Fibroblast of lung (primary cell): Measurements from ENCODE around the gene KIF13A. TPM values are rescaled to one million over a fixed set of nuclear protein-coding genes. Genes with fewer than 3 reads are reported as not detected.
"Not testable (repeated sequence)": the region's sequence is repeated elsewhere in the genome, so short reads cannot be mapped to it uniquely, and the experiment has no call there.

ENCODE experiments used
- DNase-seq, 2 donors: peaks; one replicate each; pipeline versions ENCODE4 v3.0.0 to v3.0.0-alpha.2; 2010; ENCODE audit warnings: low read depth in 2 of 2
- H2AFZ ChIP-seq: 2 replicates; pipeline ENCODE4 v1.5.1; 2012; ENCODE audit warnings: low read length, control low read depth, inconsistent platforms
- H3K27ac ChIP-seq: 2 replicates; pipeline ENCODE4 v1.5.1; 2011; ENCODE audit warnings: low read length, control low read depth; ENCODE audit not compliant: insufficient read depth
- H3K27me3 ChIP-seq: 2 replicates; pipeline ENCODE4 v1.5.1; 2011; ENCODE audit warnings: mild to moderate bottlenecking, low read length; ENCODE audit not compliant: control insufficient read depth, insufficient read depth
- H3K36me3 ChIP-seq: 2 replicates; pipeline ENCODE4 v1.5.1; 2011; ENCODE audit warnings: low read length; ENCODE audit not compliant: control insufficient read depth, insufficient read depth
- H3K4me1 ChIP-seq: 2 replicates; pipeline ENCODE4 v1.5.1; 2011; ENCODE audit warnings: low read length; ENCODE audit not compliant: control insufficient read depth, insufficient read depth; ENCODE audit errors: extremely low read depth
- H3K4me2 ChIP-seq: 2 replicates; pipeline ENCODE4 v1.5.1; 2011; ENCODE audit warnings: low read length, control low read depth; ENCODE audit not compliant: insufficient read depth; ENCODE audit errors: extremely low read depth
- H3K4me3 ChIP-seq, 4 experiments: fragments of 200-600 bp in 1 of 4; sonication (generic) in 1 of 4; replicated peaks in 1 of 4; 2 replicates each; pipeline ENCODE4 v1.5.1; 2011 to 2016; ENCODE audit warnings: low read length in 4 of 4, low read depth in 3 of 4, mild to moderate bottlenecking in 3 of 4, control low read depth in 2 of 4, inconsistent platforms in 1 of 4, mixed read lengths in 1 of 4; ENCODE audit not compliant: insufficient read depth in 1 of 4; ENCODE audit errors: control extremely low read depth in 1 of 4
- H3K79me2 ChIP-seq: 2 replicates; pipeline ENCODE4 v1.5.1; 2012; ENCODE audit warnings: mild to moderate bottlenecking, low read length, inconsistent platforms; ENCODE audit not compliant: control insufficient read depth, insufficient read depth
- H3K9ac ChIP-seq: 2 replicates; pipeline ENCODE4 v1.5.1; 2011; ENCODE audit warnings: mild to moderate bottlenecking, low read length, control low read depth; ENCODE audit not compliant: insufficient read depth
- H3K9me3 ChIP-seq: 2 replicates; pipeline ENCODE4 v1.5.1; 2012; ENCODE audit warnings: low read depth, low read length; ENCODE audit not compliant: control insufficient read depth, insufficient read depth
- H4K20me1 ChIP-seq: 2 replicates; pipeline ENCODE4 v1.5.1; 2011; ENCODE audit warnings: low read length; ENCODE audit not compliant: control insufficient read depth, insufficient read depth; ENCODE audit errors: extremely low read depth
- EZH2 ChIP-seq: IDR thresholded peaks from 2 replicates; pipeline ENCODE4 v1.5.1; 2012; ENCODE audit warnings: low read length, control low read depth, mild to moderate bottlenecking; ENCODE audit errors: missing control alignments
- polyA plus RNA-seq, 2 donors: library from polyadenylated mRNA; depleted of rRNA in 1 of 2; stranded (reverse) in 1 of 2; unstranded in 1 of 2; fragments of >200 nt; gene quantifications; 2 replicates each; pipeline ENCODE4 v1.2.1, GENCODE V29; 2011 to 2012; ENCODE audit warnings: missing spikeins in 1 of 2
- total RNA-seq: library from RNA; depleted of rRNA; stranded (reverse); fragments of >200 nt; gene quantifications from 2 replicates; pipeline ENCODE4 v1.2.1, GENCODE V29; 2014
- TF ChIP-seq, protein P1 (sequence below), 2 donors: IDR thresholded peaks in 1 of 2; conservative IDR thresholded peaks in 1 of 2; 1 replicate in 1 of 2; 2 replicates in 1 of 2; pipeline ENCODE4 v1.5.1; 2011 to 2012; ENCODE audit warnings: low read length in 2 of 2, control low read depth in 1 of 2, inconsistent platforms in 1 of 2, low read depth in 1 of 2, mild to moderate bottlenecking in 1 of 2

The KIF13A gene
- total and polyA plus RNA-seq, 2 donors (not counting 1 experiment from before 2014, with no cell fraction given): 52.3 to 114 TPM

DNA sequence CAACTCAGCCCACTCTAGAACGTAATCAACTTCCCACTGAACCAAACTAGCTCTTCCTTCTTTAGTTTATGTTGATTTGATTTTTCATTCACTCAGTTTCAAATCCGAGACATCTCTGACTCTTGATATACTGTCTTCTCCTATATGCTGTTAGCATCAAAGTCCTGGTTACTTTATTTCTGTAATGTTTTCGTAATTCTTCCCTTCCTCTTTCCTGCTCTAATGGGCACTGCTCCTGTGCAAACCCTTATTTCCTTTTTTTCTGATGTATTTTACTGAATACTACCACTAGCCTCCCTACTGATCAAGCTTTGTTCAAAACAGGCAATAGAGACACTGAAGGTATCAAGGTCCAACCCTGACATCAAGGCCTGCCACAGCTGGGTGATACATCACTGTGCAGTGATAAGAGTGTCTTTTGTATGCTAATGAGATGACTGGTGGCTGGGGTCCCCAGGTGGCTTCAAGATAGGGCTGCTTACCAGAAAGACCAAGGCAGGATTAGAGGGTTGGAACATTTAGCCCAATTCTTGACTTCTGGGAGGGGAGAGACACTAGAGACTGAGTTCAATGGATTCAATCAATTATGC, 95.2 kb downstream of the KIF13A start:
- no peaks in the 10 kb centered on the region for H3K4me1 ChIP-seq
- H3K79me2 ChIP-seq: no peaks in the 10 kb centered on the region
- peaks cover 7% of the 10 kb centered on the region for H3K36me3 ChIP-seq
- H3K4me3 ChIP-seq: no peak overlapping the region
- H4K20me1 ChIP-seq: no peaks in the 10 kb centered on the region
- DNase-seq: no peak
- no peaks in the 10 kb centered on the region for H3K9me3 ChIP-seq
- H3K4me2 ChIP-seq: no peak overlapping the region
- no peak overlapping the region for H2AFZ ChIP-seq
- TF ChIP-seq EZH2: no peak
- TF ChIP-seq, protein P1, sequence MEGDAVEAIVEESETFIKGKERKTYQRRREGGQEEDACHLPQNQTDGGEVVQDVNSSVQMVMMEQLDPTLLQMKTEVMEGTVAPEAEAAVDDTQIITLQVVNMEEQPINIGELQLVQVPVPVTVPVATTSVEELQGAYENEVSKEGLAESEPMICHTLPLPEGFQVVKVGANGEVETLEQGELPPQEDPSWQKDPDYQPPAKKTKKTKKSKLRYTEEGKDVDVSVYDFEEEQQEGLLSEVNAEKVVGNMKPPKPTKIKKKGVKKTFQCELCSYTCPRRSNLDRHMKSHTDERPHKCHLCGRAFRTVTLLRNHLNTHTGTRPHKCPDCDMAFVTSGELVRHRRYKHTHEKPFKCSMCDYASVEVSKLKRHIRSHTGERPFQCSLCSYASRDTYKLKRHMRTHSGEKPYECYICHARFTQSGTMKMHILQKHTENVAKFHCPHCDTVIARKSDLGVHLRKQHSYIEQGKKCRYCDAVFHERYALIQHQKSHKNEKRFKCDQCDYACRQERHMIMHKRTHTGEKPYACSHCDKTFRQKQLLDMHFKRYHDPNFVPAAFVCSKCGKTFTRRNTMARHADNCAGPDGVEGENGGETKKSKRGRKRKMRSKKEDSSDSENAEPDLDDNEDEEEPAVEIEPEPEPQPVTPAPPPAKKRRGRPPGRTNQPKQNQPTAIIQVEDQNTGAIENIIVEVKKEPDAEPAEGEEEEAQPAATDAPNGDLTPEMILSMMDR (conservative IDR thresholded peaks at IDR 0.05 in 1 of 2, IDR thresholded peaks at IDR 0.05 in 1 of 2; ENCODE audit: low read depth in 1 of 2, low read length in 2 of 2): no peak
- no peak overlapping the region for H3K27ac ChIP-seq
- no peaks in the 10 kb centered on the region for H3K27me3 ChIP-seq
- no peak overlapping the region for H3K9ac ChIP-seq

DNA sequence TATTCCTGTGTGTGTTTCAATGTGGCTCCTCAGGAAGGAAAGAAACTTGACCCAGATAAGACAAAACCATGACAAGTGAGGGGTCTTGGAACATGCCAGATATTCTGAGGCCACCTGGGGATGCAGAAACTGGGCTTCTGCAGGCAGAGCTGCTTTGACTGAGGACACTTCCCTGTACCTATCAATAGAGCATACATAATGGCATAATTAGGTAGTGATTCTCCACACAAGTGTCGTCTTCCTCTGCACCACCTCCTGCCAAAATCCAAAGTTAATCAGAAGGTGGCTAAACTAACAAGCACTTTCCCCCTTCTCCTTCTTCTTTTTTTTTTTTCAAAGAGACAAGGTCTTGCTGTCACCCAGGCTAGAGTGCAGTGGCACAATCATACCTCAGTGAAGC, 97.1 kb downstream of the KIF13A start:
- H3K27ac ChIP-seq: no peak overlapping the region
- H4K20me1 ChIP-seq: no peaks in the 10 kb centered on the region
- H2AFZ ChIP-seq: no peak overlapping the region
- H3K36me3 ChIP-seq: peaks cover 5% of the 10 kb centered on the region
- no peak overlapping the region for H3K9ac ChIP-seq
- DNase-seq: no peak
- H3K27me3 ChIP-seq: no peaks in the 10 kb centered on the region
- H3K4me1 ChIP-seq: peaks cover 7% of the 10 kb centered on the region
- no peak overlapping the region for H3K4me2 ChIP-seq
- TF ChIP-seq, protein P1 (conservative IDR thresholded peaks at IDR 0.05 in 1 of 2, IDR thresholded peaks at IDR 0.05 in 1 of 2; ENCODE audit: low read depth in 1 of 2, low read length in 2 of 2): no peak
- no peak for TF ChIP-seq EZH2
- H3K9me3 ChIP-seq: no peaks in the 10 kb centered on the region
- H3K4me3 ChIP-seq: no peak overlapping the region
- H3K79me2 ChIP-seq: peaks cover 2% of the 10 kb centered on the region

GRCh38 chr6:17889777-17890176, 97.7 kb downstream of the KIF13A start:
- not testable (repeated sequence) for H3K4me2 ChIP-seq, DNase-seq, H3K9me3 ChIP-seq, H3K27me3 ChIP-seq, H4K20me1 ChIP-seq, H3K36me3 ChIP-seq, H2AFZ ChIP-seq, H3K79me2 ChIP-seq, H3K4me3 ChIP-seq, H3K27ac ChIP-seq, H3K9ac ChIP-seq, H3K4me1 ChIP-seq
